HG03442 (cell line): ENCODE data around the gene TAF11L10.
"Not testable (repeated sequence)": the region's sequence is repeated elsewhere in the genome, so short reads cannot be mapped to it uniquely, and the experiment has no call there.

Experiments used
- ATAC-seq: cut with Tn5 transposase; IDR thresholded peaks from one replicate; pipeline ENCODE4 v1.9.1; 2021; ENCODE audit warnings: mild to moderate bottlenecking, moderate library complexity; ENCODE audit not compliant: unreplicated experiment

Gene TAF11L10

GRCh38 chr5:17597728-17598127, at the start of gene TAF11L10:
TAF11L10 (minus strand) TSS chr5:17597828.
- not testable (repeated sequence) for ATAC-seq

- ATAC-seq = no peak
Observed at GRCh38 chr5:17634160-17634559, 36.5 kb upstream of the TAF11L10 start, which contains the start of gene TAF11L14. TAF11L14 (plus strand) TSS chr5:17634460.

GRCh38 chr5:17631788-17632187, 34.2 kb upstream of the TAF11L10 start, which contains the start of gene TAF11L13:
TAF11L13 (plus strand) TSS chr5:17632088.
- not testable (repeated sequence) for ATAC-seq

- no peak for ATAC-seq
Observed at GRCh38 chr5:17625686-17626085, 28.1 kb upstream of the TAF11L10 start.

DNA sequence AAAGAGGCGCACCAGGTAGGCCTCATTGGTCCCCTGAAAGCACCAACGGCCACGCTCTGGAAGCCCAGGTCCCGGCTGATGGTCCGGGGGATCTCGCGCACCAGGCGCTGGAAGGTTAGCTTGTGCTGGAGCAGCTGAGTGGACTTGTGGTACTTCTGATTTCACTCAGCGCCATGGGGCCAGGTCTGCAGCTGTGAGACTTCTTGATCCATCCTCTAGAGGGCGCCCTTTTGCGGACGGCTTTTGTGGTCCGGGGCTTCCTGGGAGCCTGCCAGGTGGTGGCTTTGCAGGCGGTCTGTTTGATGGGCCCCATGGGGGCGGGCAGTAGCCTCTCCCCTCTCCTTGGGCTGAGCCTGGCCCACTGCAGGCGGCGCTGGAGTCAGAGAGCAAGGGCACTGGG, 23.0 kb upstream of the TAF11L10 start:
- ATAC-seq = no peak

- ATAC-seq = no peak
Observed at GRCh38 chr5:17619354-17619753, 21.7 kb upstream of the TAF11L10 start.

GRCh38 chr5:17614872-17615605, 17.4 kb upstream of the TAF11L10 start:
- no peak for ATAC-seq

GRCh38 chr5:17610092-17610491, 12.5 kb upstream of the TAF11L10 start, which contains the start of gene TAF11L12:
TAF11L12 (plus strand) TSS chr5:17610392.
- ATAC-seq = not testable (repeated sequence)

DNA sequence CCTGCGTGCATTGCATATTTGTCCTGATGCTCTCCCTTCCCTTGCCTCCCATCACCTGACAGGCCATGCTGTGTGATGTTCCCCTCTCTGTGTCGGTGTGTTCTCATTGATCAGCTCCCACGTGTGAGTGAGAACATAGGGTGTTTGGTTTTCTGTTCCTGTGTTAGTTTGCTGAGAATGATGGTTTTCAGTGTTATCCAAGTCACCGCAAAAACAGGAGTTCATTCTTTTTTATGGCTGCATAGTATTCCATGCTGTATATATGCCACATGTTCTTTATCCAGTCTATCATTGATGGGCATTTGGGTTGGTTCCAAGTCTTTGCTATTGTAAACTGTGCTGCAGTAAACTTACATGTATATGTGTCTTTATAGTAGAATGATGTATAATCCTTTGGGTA, 9.8 kb upstream of the TAF11L10 start:
- not testable (repeated sequence) for ATAC-seq

DNA sequence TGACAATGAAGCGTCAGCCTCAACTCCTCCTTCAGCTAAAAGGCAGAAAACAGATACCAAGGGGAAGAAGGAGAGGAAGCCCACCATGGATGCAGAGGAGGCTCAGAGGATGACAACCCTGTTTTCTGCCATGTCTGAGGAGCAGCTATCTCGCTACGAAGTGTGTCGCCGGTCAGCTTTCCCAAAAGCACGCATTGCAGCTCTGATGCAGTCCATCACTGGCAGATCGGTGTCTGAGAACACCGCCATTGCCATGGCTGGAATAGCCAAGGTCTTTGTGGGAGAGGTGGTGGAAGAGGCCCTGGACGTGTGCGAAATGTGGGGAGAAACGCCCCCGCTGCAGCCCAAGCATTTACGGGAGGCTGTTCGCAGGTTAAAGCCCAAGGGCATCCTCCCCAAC, 7.3 kb upstream of the TAF11L10 start:
- ATAC-seq = no peak

DNA sequence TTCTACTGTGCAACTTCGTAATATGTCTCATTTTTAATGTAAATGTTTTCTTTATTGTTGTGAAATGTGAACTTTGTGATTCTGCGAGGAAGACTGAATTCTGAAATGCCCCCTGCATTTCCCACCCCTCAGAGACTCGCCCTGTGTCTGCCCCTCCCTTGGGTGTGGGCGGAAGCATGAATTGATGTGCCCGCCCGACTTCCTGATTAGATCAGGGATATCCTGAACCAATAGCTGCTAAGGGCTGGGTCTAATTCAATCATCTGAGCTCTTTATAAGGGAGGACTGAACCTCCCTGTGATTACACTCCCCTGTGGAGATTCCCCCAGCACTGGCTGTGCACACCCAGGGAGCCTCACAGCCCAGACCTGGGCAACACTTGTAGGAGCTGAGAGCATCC, 6.3 kb upstream of the TAF11L10 start, which contains the start of gene TAF11L11:
TSS of gene TAF11L11 (plus strand) at position 304 of the 400 bp plus-strand sequence.
- ATAC-seq = not testable (repeated sequence)

DNA sequence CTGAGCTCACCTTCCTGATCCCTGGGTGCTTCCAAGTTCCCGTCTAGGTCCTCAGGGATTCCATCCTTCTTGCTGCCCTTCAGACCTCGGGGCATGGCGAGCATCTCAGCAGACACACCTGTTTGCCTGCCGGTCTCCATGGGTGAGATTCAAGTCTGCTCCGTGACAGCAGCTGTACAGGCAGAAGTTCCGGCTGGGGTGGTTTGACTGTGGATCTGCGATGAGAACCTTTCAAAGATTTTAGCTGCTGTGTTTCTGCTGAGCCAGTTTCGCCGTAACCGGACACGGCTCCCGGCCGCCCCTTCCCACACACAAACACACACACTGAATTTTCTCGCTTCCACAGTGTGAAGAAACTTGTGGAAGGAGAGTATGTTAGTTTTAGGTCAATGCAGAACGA, 3.4 kb downstream of the TAF11L10 start, which contains the start of gene TAF11L9:
TSS of gene TAF11L9 (minus strand) at position 140 of the 400 bp plus-strand sequence.
- ATAC-seq = not testable (repeated sequence)

DNA sequence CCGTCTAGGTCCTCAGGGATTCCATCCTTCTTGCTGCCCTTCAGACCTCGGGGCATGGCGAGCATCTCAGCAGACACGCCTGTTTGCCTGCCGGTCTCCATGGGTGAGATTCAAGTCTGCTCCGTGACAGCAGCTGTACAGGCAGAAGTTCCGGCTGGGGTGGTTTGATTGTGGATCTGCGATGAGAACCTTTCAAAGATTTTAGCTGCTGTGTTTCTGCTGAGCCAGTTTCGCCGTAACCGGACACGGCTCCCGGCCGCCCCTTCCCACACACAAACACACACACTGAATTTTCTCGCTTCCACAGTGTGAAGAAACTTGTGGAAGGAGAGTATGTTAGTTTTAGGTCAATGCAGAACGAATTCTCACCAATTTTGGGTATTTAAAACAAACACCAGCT, 6.8 kb downstream of the TAF11L10 start, which contains the start of gene TAF11L8:
TSS of gene TAF11L8 (minus strand) at position 101 of the 400 bp plus-strand sequence.
- ATAC-seq = not testable (repeated sequence)

DNA sequence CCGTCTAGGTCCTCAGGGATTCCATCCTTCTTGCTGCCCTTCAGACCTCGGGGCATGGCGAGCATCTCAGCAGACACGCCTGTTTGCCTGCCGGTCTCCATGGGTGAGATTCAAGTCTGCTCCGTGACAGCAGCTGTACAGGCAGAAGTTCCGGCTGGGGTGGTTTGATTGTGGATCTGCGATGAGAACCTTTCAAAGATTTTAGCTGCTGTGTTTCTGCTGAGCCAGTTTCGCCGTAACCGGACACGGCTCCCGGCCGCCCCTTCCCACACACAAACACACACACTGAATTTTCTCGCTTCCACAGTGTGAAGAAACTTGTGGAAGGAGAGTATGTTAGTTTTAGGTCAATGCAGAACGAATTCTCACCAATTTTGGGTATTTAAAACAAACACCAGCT, 12.0 kb downstream of the TAF11L10 start, which contains the start of gene TAF11L7:
TSS of gene TAF11L7 (minus strand) at position 101 of the 400 bp plus-strand sequence.
- not testable (repeated sequence) for ATAC-seq
